ES-I3 (cell line): ENCODE measurements around the gene OOSP3.

Experiments used
- H3K36me3 ChIP-seq: 2 replicates; pipeline ENCODE4 v1.6.1; 2013; ENCODE audit warnings: mild to moderate bottlenecking, low read length, control low read depth, moderate library complexity; ENCODE audit not compliant: insufficient read depth
- H3K4me1 ChIP-seq: 2 replicates; pipeline ENCODE4 v1.6.1; 2013; ENCODE audit warnings: mild to moderate bottlenecking, control low read depth, low read length; ENCODE audit not compliant: insufficient read depth
- H3K9ac ChIP-seq: 2 replicates; pipeline ENCODE4 v1.6.1; 2013; ENCODE audit warnings: low read depth, mild to moderate bottlenecking, low read length, moderate library complexity
- H3K9me3 ChIP-seq: 2 replicates; pipeline ENCODE4 v1.6.1; 2013; ENCODE audit warnings: mild to moderate bottlenecking, low read length, moderate library complexity; ENCODE audit not compliant: control insufficient read depth, insufficient read depth

Gene OOSP3

DNA sequence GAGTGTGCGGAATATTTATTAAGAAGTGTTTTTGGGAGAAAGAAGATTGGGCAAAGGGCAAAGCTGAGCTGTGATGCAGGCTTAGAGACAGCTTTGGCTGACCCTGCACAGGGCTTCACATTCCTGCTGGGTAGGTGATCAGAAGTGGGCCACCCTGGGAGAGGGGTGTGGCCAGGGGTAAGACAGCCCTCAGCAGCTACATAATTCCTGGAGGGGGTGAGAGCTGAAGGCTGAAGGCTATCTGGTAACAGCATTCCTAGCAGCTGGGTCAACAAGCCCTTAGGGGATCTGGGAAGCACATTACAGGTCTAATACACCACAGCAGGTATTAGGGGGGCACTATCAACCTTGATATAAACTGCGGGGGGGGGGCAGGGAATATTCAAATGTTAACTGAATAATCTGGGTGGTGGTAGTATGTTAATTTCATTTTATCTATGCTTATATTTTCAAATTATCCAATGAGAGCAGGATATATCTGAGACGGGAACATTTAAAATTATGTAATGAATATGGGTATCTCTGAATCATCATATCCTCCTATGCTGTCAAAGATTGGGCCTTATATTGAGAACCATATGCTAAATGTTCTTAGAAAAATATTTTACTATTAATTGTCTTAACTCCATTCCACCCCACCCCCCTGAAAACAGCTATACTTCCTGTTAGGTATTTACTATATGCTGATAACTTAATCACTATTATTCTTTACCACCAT lies 65.6 kb downstream of the OOSP3 start:
- Histone ChIP-seq H3K36me3 (no peaks in the 10 kb centered on the region), H3K9ac (no peak overlapping the region), H3K9me3 (no peaks in the 10 kb centered on the region), H3K4me1 (no peaks in the 10 kb centered on the region)

GRCh38 chr11:59944720-59945119 lies 66.1 kb downstream of the OOSP3 start:
- no peaks in the 10 kb centered on the region for H3K9me3 ChIP-seq
- H3K36me3 ChIP-seq, result no peaks in the 10 kb centered on the region
- no peak overlapping the region for H3K9ac ChIP-seq
- H3K4me1 ChIP-seq, result no peaks in the 10 kb centered on the region
